Measurements from ENCODE around the gene MYRIP.

- TF ChIP-seq CTCF (IDR thresholded peaks at IDR 0.05), result no peak
- no peak for TF ChIP-seq POLR2A (IDR thresholded peaks at IDR 0.05)
Measured at GRCh38 chr3:39910135-39910534, 100.7 kb downstream of the MYRIP start.
